IPS DF 4.7 (cell line): ENCODE measurements around the gene CIPC.

Experiments used
- DNase-seq: peaks from one replicate; pipeline ENCODE4 v3.0.0-alpha.2; 2013; ENCODE audit warnings: low spot score; ENCODE audit errors: extremely low read depth

CIPC gene, protein sequence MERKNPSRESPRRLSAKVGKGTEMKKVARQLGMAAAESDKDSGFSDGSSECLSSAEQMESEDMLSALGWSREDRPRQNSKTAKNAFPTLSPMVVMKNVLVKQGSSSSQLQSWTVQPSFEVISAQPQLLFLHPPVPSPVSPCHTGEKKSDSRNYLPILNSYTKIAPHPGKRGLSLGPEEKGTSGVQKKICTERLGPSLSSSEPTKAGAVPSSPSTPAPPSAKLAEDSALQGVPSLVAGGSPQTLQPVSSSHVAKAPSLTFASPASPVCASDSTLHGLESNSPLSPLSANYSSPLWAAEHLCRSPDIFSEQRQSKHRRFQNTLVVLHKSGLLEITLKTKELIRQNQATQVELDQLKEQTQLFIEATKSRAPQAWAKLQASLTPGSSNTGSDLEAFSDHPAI

DNA sequence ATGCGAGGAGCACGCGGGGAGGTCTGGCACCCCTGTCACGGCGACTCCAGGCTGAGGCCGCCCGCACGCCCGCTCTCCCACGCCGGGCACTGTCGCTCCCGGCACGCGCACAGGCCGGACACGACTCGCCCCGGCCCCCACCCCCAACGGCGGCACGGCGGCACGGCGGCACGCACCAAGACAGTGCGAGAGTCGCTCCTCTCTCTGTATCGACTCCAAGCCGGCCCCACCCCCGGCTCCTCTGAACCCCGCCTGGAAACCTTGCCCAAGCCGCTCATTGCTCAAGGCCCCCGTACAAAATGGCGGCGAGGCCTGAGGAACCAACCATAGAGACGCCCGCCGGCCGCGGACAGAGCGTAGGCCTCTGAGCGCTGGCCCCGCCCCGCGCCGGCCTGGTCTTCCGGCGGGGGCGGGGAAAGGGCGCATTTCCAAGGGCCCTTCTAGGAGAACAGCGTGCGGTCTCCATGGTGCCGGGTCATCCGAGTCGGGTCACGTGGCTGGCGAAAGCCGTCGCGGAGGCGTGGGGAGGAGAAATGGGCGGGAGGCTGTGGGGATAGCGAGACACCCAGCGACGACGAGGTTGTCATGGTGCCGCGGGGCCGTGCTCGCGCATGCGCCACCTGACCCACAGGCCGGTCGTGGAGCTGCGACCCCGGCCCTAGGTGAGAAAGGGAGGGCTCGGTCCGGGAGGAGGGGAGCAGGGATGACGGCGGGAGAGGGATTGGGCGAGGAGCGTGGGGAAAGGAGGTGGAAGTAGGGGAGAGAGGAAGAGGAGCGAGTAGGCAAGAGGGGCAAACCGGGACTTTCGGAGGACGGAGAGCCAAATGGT is at the start of gene CIPC:
Gene CIPC, plus strand, starts transcription at position 559 of the 829 bp plus-strand sequence. CDS start 7,451 bp downstream, outside the sequence.
- DNase-seq = peak; percentile 78

DNA sequence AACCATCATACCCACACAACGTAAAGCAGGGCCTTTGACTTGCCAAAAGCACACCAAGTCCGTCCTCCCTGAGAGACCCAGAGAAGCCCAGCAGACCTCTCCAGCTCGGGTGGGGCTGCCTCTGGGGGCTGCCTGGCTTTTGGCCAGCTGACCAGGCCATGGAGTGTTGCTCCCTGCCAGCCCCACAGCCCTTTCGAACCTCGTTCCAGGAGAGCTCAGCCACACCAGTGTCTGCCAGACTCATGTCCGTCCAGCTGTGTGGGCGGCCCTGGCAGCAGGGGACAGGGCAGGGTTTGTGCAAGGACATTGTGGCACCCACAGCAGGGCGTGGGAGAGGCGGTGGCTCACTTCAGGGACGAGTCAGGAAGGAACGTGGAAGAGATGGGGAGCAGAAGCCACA is 46.9 kb upstream of the CIPC start:
- DNase-seq = no peak

DNA sequence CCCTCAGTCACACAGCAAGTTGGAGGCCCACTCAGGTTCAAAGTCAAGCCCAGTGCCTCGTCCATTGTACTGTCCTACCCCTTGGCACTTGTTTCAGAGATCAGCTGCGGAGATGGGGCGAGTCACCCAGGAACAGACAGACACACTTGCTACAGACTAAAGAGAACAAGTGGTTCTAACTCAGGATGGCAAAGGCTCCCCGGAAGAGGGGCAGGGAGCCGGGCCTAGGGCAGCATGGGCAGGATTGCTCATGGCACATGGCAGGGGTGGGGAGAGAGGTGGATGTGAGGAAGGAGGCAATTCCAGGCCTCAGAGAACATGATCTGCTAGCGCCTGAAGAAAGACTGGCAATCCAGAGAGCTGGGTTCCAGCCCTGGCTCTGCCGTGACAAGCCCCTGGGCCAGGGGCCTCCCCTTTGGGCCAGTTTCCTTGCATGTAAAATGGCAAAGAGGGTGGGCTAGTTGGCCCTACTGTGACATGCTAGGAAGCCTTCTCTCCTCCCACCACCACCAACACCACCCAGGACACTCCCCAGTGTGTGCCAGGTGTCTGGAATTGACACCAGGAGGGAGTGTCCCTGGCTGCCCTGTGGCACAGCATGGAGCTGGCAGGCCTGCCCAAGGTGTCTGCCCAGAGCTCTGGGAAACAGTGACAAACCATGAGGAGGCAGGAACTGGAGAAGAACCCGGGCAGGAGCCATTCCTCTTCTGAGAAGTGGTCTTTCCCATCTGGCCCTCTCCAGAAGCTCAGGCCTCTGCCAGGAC is 45.6 kb upstream of the CIPC start:
- DNase-seq = no peak

DNA sequence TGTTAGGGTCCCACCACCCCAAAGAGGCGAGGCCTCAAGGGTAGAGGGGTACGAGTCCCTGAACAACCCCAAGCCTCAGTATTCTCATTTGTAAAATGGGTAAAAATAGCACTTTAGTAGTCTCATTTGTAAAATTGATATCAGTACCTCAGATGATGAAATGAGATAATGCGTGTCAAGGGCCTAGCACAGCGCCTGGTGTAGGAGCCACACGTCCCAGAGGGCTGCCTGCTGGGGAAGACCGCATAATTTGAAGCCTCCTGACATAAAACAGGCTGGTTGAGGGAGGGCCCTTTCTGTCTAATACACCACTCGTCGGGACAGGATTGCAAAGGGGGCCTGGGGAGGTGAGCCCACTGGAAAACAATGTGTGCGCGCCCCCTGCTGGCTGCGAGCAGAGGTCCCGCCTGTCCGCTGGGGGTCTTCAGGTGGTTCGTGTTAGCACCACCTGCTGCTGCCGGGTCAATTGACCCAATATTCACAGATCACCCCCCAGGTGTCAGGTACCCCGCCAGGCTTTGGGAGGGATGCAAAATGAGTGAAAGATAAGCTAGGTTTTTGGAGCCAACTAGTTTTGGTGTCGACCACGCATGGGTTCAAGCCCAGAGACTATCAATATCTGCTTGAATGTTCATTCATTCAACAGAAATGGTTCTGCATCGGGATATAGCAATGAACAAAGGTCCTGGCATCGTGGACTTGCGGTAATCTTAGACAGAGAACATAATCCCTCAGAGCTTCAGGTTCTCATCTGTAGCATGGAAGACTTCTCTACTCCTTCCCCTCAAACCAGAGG is 44.8 kb upstream of the CIPC start:
- DNase-seq = no peak

DNA sequence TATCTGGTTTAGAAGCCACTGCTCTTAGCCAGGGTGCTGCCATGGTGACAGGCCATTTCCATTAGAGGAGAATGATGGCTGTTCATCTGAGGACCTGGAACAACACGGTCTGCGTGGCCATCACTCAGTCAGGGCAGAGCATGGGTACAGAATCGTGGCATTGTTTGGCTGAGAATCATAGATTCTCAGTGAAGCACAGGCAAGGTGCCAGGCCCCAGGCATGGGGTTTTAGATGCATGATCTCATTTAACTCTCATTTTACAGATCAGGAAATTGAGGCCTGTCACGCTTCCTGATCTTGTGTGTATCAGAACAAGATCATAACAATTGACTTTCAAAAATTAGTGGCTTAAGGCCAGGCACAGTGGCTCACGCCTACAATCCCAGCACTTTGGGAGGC is 42.8 kb upstream of the CIPC start:
- DNase-seq = no peak

DNA sequence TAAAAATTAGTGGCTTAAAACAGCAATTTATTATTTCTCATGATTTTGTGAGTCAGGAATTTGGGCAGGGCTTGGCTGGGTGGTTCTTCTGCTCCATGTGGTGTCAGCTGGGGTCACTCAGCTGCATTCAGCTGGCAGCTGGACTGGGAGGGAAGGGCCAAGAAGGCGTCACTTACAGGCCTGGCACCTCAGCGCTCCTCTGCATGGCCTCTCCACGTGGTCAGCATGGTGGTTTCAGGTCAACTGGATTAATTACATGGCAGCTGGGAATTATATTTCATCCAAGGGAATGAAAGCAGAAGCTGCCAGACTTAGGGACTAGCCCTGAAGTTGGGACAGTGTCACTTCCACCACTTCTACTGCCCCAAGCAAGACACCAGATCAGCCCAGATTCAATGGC is 42.1 kb upstream of the CIPC start:
- DNase-seq = no peak

DNA sequence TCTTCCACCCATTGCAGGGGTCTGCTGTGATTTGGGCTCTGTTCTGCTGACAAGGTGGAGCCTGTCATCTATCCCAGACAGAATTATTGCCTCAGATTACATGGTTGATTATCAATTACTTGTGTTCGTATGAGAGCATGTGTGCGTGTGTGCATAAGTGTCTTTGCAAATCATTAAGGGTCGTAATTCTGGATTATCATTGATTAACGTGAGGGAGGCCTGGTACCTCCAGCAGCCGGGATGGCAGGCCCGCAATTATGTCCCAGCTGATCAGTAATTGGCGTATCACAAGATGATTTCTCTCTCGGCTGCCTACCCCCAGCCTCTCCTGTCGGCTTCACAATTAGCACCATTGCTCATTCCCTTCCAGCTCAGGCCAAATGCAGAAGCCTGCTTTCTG is 39.9 kb upstream of the CIPC start:
- DNase-seq = no peak

DNA sequence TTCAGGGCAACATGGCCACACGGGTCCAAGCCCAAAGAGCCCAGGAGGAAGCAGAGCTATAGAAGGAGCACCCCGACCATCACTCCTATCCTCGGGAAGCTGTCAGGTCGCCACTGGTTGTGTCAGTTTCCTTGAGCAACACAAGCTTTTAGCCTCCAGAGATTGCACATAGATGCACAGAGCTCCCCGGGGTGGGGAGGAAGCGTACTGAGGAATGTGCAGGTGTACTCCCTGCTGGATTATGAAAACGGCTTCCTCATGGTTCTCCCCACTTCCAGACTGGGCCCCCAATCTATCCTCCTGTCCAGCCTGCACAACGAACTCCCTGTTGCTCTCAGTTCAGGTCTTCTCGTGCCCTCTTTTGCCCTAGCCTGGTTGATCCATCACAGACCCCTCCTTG is 39.3 kb upstream of the CIPC start:
- DNase-seq = no peak

DNA sequence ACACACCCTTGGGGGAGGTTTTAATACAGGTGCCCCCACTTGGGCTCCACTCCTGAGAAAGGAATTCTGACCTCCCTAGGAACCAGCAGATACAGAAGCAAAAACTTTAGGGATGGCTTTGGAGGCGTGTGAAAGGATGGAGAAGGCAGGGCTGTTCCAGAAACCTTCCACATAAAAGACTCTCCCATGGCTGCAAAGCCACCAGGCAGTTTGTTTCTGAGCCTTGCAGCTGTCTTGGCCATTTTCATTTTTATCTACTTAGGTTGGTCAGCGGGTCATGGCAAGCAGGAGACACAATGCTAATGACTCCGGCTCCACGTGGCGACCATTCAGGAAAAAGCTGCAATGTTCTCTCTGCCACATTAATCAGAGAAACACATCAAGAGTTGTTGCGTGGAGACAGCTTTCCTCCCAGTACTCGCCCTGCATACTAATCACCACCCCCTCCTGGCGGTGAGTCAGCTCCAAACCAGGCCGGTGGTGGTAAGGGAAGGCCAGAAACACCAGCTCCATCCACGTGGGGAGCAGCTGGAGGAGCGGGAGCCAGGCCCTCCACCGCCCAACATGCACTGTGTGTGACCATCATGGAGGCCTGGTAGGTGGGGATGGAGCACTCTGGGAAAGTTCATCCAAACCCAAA is 38.7 kb upstream of the CIPC start:
- no peak for DNase-seq

DNA sequence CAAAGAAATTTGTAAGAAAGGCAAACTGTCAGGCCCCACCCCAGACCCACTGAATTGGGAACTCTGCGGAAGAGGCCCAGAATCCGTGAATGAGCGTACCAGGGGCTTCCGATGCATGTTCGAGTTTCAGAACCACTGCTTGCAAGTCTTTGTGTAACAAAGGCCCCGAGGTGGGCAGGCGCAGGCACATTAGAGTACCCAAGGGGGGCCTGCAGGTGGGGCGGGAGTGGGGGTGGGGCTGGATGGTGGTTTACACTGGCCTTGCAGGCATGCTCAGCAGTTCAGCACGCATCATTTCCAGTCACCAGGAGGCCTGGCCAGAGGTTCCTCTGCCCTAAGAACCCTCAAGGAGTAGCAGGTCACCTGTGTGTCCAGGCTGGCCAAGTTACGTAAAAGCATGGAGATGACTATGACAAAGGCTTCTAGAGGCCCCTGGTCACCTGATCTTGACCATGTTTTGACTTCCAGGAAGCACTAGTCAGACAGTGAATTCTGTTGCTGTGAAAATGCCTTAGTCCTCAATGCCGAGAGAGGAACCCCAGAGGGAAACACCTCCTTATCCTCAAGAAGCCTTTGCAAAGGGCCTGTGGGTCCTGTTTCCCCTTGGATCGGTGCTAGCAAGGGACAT is 36.3 kb upstream of the CIPC start:
- no peak for DNase-seq

DNA sequence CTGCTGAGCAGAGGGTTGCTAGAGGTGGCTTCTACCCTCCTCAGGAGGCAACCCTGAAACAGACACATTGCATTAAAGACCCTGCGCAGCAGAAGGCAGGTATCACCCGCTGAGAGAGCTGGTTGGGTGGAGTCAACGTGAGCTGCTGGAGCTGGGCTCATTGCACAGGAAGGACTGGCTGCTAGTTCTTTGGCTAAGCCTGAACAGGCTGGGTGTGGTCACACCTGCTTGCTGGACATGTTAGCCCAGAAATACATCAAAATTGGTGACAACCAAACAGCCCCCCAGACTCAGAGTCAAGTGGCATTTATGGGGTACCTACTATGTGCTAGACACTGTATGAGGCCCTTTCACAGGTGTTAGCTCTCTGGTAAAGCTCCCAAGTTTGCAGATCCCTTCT is 35.8 kb upstream of the CIPC start:
- DNase-seq = no peak

DNA sequence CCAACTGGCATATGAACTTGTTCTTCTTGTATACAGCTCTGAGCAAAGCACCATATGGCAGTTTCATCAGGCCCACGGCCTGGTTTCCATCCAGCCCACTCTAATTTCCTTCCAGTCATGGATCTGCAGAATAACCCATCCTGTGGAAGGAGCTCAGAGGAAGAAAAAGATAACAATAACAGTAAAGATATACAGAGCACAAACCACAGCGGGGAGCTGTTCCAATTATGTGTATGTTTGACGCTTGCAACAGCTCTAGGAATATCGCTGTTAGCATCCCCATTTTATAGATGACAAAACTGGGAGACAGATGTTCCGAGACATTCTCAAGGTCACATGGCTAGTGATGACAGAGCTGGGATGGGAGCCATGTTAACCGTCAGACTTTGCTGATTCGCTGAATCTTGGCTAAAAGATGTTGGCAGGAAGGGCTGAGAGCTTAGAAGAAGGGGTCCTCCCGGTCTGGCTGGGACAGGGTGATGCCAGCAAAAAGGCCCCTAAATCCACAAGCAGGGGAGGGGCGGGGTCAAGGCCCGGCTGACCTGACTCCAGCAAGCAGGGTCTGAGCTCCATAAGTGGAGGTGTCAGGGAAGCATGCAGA is 34.4 kb upstream of the CIPC start:
- DNase-seq = no peak

DNA sequence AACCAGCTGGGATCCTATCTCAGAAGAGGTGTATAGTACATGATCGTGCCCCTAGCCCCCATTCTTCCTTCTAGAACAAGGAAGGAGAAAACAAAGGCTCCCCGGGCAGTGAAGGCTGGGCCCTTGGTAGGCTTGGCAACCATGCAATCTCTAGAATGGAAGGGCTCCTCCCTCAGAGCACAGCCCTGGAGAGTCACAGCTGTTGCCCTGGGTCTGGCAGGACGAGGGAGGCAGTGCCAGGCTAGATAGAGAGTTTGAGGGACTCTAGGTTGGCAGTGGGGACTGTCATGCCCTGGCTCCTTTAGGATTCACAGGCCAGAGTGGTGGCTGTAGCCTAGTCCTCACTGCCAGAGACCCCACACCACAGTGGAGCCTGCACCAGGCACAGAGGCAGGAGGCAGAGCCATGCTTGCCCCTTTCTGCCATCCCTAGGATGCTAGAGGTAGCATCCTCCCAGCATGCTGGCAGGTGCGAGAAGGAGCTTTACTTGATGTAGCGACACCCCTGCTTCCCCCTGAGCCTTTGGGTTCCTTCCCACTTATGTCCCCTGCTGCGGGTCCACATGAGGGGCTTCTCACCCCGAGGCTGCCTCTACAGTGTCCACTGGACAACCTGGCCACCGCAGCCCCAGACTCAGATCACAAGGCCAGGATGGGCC is 33.4 kb upstream of the CIPC start:
- DNase-seq = no peak

DNA sequence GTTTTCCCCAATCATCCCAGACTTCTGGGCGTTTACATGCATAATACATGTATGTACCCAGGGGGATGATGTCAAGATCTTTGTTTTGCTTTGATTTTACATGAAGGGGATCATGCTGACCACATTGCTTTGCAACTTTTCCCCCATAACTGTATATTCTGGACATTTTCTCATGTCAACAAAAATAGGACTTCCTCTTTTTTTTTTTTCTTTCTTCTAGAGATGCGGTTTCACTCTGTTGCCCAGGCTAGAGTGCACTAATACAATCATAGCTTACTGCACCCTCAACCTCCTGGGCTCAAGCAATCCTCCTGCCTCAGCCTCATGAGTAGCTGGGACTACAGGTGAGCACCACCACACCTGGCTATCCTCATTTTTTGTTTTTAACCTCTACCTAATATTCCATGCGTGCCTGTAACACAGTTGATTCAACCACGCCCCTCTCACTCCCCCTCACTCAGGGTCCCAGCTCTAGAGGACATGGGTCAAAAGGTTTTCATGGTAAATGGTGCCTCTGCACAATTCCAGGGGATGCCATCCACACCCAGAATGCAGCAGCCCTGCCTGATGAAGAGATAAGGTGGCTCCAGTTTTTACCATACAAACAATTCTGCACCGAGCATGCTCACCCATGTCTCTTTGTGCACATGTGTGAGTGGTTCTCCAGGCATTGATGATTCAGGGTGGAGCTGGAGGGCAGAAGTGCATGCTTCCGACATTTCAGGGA is 32.0 kb upstream of the CIPC start:
- DNase-seq = no peak

DNA sequence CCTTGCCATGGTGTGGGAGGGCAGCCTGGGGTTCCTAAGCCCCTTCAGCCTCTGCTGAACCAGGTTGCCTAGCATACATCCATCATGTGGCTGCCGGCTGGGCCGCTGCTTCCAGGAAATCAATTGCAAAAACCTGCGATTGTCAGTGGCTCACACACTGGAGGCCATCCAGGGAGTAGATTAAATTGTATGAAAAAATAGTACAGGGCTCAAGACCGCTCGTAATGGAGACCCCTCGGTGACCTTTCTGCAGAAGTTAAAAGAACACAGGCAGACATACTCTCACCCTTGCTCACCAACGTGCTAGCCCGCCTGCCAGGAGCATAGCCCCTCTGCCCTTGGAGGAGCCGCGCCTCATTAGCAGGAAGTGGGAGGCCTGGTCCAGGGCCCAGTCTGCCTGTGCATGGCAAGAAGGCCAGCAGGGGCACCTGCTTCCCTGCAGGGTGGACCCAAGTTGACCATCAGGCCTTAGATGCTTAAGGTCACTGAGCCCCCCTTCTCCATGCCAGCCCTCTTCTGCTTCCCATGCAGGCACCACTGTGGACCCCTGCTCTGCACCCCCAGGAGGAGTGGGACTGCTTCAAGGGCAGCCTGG is 31.4 kb upstream of the CIPC start:
- no peak for DNase-seq

DNA sequence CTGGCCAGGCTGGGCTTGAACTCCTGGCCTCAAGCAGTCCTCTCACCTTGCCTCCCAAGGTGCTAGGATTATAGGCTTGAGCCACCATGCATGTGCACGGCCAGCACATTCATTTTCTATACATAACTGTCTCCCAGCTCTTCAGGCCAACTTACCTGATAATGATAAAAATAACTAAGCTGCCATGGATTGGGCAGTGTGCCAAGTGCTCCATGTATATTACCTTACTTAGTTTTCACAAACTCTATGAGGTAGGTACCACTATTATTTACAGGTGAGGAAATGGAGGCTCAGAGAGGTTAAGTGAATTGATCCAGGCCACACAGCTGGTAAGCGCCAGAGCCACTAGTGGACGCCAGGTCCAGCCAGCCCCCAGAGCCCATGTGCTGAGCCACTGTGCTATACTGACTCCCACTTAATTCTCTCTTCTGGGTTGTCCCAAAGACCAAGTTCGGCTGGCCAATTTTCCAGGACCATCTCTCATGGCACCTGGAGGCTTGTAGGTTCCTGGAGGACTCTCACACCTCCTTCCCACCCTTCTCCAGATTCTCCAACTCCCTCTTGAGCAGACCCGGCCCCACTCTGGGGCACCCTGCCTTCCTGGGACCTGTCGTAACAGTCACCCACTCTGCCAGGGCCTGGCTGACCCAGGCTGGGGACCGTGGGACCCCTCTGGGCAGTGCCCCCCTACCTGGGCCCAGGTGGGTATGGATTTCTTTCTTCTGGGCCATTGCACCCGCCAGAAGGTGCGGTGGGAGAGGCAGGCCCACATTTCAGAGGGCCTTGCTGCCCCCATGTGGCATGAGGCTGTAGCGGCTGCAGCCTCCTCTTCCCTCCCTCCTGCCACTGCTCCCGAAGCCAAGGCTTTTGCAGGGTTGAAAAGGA is 30.2 kb upstream of the CIPC start:
- no peak for DNase-seq

DNA sequence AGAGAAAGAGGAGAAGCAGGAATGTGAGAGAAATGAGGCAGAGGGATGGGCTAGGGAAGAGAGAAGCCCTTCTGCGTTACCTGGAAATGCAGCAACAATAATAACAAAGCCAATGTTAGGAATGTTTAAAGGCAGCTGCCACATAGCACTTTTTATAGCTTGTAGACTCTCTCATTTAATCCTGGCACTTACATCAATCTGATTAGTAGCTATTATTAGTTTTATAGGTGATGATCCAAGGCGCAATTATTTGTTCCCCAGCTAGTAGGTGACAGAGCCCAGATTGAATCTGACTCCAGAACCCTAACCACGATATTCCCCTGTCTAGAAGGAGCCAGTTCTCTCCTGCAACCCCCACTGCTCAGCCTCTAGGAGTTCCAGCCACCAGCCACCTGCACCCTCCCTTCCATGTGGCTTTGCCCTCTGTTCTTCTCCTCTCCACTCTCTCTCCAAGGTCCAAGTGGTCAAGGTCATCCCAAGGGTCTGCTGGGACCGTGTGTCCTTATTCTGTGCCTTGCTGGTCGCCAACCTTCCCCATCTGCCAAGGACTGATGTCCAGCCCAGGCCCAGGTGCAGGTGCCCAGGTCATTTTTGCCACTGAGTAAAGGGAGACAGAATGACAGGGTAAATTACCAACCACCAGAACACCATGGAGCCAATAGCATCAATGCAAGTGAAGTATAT is 29.4 kb upstream of the CIPC start:
- no peak for DNase-seq
